NK-92 (cell line): ENCODE measurements around the gene ZNF775.

Experiments used
- DNase-seq: peaks from one replicate; lab custom pipeline; 2025; ENCODE audit not compliant: unreplicated experiment; lab: John Stamatoyannopoulos, UW

The ZNF775 gene

DNA sequence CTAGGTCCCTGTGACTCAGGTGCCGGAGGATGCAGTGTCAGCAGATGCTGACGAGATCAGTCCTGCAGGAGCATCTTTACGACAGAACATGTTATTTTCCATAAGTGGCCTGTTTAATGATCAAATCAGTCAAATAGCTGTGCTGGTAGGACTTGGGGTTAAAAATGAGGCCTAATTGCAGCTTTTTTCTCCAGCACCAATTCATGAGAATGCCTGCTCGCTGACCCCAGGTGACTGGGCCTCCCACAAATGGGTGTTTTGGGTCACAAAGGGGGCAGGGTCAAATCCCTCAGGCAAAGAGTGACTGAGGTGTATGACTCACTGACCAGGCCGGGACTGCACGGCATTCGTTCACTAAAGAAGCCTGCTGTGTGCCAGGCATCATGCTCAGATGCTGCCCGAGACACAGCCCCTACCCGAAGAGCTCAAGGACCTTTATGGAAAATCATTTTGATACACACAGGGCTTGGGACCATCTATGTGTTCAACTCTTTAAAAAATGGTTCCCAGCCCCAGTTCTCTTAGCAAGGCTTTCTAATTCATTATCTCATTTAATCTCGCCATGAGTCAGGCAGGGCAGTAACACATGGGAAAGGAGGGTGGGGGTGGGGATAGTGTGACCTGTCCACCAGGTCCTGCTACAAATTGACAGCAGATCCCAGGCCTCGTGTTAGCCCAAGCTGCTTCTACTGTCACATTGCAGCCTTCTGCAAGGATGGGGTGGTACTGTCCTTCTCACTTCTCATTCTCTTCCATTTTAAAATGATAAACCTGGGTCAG, 21.1 kb downstream of the ZNF775 start:
- DNase-seq = no peak

DNA sequence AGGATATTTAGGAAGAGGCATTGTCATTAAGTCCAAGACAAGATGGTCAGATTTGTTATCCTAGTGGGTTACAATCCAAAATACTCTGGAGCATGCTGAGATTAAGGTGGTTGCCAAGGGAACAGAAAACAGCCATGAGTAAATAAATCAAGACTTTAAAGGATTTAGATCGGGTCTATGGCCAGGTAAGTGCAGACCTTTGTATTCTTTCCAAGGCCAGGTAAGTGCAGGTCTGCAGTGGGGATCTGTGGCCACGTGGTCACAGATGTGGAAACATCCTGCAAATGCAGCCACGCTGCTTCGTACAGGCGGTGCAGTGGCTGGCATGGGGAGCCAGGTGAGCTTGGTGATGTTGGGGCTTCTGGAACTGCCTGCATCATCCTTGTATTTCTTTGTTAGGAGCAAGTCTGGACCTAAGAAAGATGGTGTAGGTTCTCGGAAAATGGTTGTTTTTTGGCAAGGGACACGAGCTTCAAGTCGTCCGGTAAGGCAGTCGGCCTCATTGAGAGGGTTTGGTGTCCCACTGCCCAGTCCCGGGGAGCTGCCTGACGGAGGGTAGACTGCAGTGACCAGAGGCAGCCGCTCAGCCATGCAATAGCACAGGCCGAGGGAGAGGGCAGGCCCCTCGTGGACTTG, 21.8 kb downstream of the ZNF775 start:
- no peak for DNase-seq

GRCh38 chr7:150401424-150401790, 22.3 kb downstream of the ZNF775 start:
- DNase-seq = no peak

DNA sequence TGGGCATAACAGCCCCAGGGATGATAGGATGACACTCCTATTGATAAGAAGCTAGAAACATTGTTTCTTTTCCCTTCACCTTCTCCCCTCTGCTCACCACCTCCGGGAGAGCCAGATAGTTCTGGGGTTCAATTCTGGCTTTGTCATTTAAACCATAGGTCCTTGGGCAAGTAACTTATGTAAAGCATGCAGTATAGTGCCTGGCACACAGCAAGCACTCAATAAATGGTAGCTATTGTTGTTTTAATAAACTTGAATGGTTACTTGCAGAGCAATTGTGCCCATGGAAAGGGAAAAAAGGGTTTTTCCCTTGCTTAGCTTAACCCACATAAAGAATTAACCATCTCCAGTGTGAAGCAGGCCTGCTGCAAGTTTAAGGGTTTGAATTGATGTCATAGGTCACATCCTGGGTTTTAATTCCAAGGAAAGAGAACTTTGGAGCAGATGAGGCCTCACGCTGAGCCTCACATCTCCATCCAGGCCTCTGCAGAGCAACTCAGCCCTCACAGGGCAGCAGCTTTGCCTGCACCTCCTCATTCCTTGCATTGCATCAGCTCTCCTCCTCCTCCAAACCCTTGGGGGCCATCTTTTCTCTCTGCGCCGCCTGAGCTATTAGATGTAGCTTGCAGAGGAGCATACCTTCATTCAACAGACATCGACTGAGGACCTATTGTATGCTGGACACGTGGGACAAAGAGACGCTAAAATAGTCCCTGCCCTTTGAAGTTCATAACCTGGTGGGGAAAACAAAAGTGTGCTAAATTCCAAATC, 22.9 kb downstream of the ZNF775 start:
- no peak for DNase-seq

- DNase-seq = no peak
These were observed 23.7 kb downstream of the ZNF775 start for GRCh38 chr7:150402671-150403321.

DNA sequence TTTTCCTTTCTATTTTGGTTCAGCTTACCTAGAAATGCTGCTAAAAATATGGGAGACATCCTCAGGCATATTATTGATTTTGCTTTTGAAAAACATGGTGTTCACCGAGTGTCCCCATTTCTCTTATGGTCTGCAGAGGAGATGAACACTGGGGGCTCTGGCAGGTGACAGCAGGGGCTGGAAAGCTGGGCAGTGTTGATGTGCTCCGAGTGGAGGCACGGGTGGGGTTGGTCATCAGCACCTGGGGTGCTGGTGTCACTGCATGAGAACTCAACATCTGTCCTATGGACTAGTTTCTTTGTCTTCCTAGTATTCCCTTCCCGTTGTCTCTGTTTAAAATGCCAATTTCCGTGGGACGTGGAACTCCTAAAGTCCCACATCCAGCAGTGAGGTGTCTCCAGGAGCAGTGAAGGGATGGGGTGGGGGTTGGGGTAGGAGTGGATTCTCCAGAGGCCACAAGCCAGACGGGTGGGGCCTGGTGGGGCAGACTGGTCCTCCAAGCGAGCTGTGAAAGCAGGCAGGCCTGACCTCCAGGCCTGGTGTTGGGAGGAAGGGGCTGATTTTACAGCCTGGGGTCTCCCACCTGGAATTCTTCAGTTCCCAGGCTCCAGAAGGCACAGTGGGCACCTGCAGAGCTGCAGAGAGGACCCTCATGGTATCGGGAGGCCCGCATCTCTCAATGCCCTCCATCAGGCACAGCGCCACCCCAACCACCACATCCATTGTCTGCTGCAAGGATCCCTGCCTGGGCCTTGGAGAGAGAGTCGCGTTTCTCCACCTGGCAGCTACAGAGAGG, 24.4 kb downstream of the ZNF775 start:
- DNase-seq = no peak

GRCh38 chr7:150404172-150404804, 25.2 kb downstream of the ZNF775 start:
- DNase-seq = no peak

- DNase-seq = no peak
These were observed 25.9 kb downstream of the ZNF775 start for GRCh38 chr7:150404805-150405583.

GRCh38 chr7:150405584-150406311, 26.6 kb downstream of the ZNF775 start:
- no peak for DNase-seq

DNA sequence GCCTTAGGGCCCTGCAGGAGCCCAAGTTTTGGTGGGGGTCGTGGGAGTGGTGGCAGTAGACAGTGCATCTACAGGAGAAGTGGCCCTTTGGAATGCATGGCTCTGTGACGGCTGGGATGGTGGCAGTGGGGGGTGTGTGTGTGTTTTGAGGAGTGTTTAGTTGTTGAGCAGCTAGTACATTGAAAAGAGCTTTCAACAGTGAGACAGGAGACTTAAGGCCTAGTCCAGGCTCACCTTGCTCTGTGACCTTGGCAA, 27.1 kb downstream of the ZNF775 start:
- no peak for DNase-seq

- no peak for DNase-seq
These were observed 27.7 kb downstream of the ZNF775 start for GRCh38 chr7:150406567-150407421.

GRCh38 chr7:150407588-150408392, 28.7 kb downstream of the ZNF775 start:
- no peak for DNase-seq

- no peak for DNase-seq
These were observed 29.5 kb downstream of the ZNF775 start for GRCh38 chr7:150408393-150409299.

- no peak for DNase-seq
These were observed 30.3 kb downstream of the ZNF775 start for GRCh38 chr7:150409300-150410030.

- no peak for DNase-seq
These were observed 31.0 kb downstream of the ZNF775 start for GRCh38 chr7:150410131-150410530.
